Activated CD4-positive, CD25-positive, alpha-beta regulatory T cell treated with anti-CD3 and anti-CD28 coated beads, Interleukin-2, amount 50 U/mL, for 72 hours (primary cell): ENCODE data around the gene PRX.
"Not testable (repeated sequence)": the region's sequence is repeated elsewhere in the genome, so short reads cannot be mapped to it uniquely, and the experiment has no call there.

Experiments used
- DNase-seq: peaks from one replicate; pipeline ENCODE4 v3.0.0; 2021

PRX gene

GRCh38 chr19:40389404-40390083 lies 23.6 kb downstream of the PRX start:
- DNase-seq, result no peak

GRCh38 chr19:40388481-40388880 lies 24.7 kb downstream of the PRX start:
- DNase-seq, result no peak

GRCh38 chr19:40387155-40387554 lies 26.0 kb downstream of the PRX start:
- DNase-seq, result no peak

- no peak for DNase-seq
These were observed 29.4 kb downstream of the PRX start for GRCh38 chr19:40383668-40384248.

- DNase-seq, result no peak
These were observed 31.9 kb downstream of the PRX start for GRCh38 chr19:40381321-40381720.

GRCh38 chr19:40380199-40381037 lies 32.8 kb downstream of the PRX start:
- no peak for DNase-seq

GRCh38 chr19:40379446-40380198 lies 33.6 kb downstream of the PRX start:
- no peak for DNase-seq

- no peak for DNase-seq
These were observed 34.7 kb downstream of the PRX start for GRCh38 chr19:40378509-40378908.

GRCh38 chr19:40377876-40378385 lies 35.2 kb downstream of the PRX start:
- DNase-seq, result no peak

- DNase-seq, result no peak
These were observed 36.8 kb downstream of the PRX start for GRCh38 chr19:40376286-40376862.

GRCh38 chr19:40374084-40374483 lies 39.1 kb downstream of the PRX start:
- DNase-seq, result no peak

GRCh38 chr19:40371802-40372122 lies 41.4 kb downstream of the PRX start:
- DNase-seq, result no peak

- no peak for DNase-seq
These were observed 42.0 kb downstream of the PRX start for GRCh38 chr19:40370997-40371801.

- DNase-seq, result not testable (repeated sequence)
These were observed 42.9 kb downstream of the PRX start for GRCh38 chr19:40370253-40370652.

GRCh38 chr19:40369797-40370196 lies 43.4 kb downstream of the PRX start:
- no peak for DNase-seq

- no peak for DNase-seq
These were observed 45.4 kb downstream of the PRX start for GRCh38 chr19:40367577-40368434.

GRCh38 chr19:40366697-40367561 lies 46.2 kb downstream of the PRX start:
- no peak for DNase-seq

GRCh38 chr19:40365613-40366401 lies 47.4 kb downstream of the PRX start:
- DNase-seq, result peak; percentile 47

GRCh38 chr19:40365010-40365409 lies 48.2 kb downstream of the PRX start:
- DNase-seq, result no peak
